PC-9 (cell line): ENCODE data around the gene PPP2R3B.
"Not testable (repeated sequence)": the region's sequence is repeated elsewhere in the genome, so short reads cannot be mapped to it uniquely, and the experiment has no call there.

Source experiments
- CTCF ChIP-seq: fragments of 200-600 bp; sonication (generic); conservative IDR thresholded peaks from 2 replicates; pipeline ENCODE4 v1.6.1; 2017; ENCODE audit warnings: mixed run types, antibody characterized with exemption, mild to moderate bottlenecking, moderate library complexity
- EZH2 ChIP-seq: fragments of 200-600 bp; sonication (generic); IDR thresholded peaks from 2 replicates; pipeline ENCODE4 v1.8.0; 2017; ENCODE audit warnings: antibody characterized with exemption, low read depth

GRCh38 chrX:351324-351641, 35.4 kb downstream of the PPP2R3B start:
- TF ChIP-seq CTCF, EZH2: not testable (repeated sequence)
